WTC11 (cell line): ENCODE measurements around the gene RTP3. TPM values are rescaled to one million over a fixed set of nuclear protein-coding genes. Genes with fewer than 3 reads are reported as not detected.
A peak's percentile ranks its signal among the peaks of the same experiment; 100 is the strongest.

Source experiments
- ATAC-seq: fragments of 200-7000 bp; cut with Tn5 transposase; 2 replicates; pipeline ENCODE4 v1.10.0; 2021; ENCODE audit warnings: mild to moderate bottlenecking, moderate library complexity
- CTCF ChIA-PET: fragments of 300-600 bp; sonication (Branson Sonifier 250); formaldehyde crosslinking; loops from one replicate; lab custom pipeline; 2021; ENCODE audit warnings: antibody characterized with exemption; lab: Charles Lee
- POLR2A ChIA-PET: fragments of 350-600 bp; sonication (Branson Sonifier 250); formaldehyde crosslinking; loops from one replicate; lab custom pipeline; 2021; ENCODE audit warnings: antibody characterized with exemption; lab: Charles Lee
- DNase-seq: peaks from one replicate; pipeline ENCODE4 v3.0.0; 2021; ENCODE audit warnings: low spot score
- H3K27ac Mint-ChIP-seq: 2 replicates; pipeline ENCODE4 v1.8.0; 2021; ENCODE audit warnings: mixed read lengths
- H3K27me3 Mint-ChIP-seq: 2 replicates; pipeline ENCODE4 v1.8.0; 2021; ENCODE audit warnings: low read depth, mild to moderate bottlenecking, moderate library complexity, mixed read lengths
- H3K36me3 Mint-ChIP-seq: 2 replicates; pipeline ENCODE4 v1.8.0; 2021; ENCODE audit warnings: mixed read lengths
- H3K4me1 Mint-ChIP-seq: 2 replicates; pipeline ENCODE4 v1.8.0; 2022; ENCODE audit warnings: mixed read lengths
- H3K4me3 Mint-ChIP-seq: 2 replicates; pipeline ENCODE4 v1.8.0; 2021; ENCODE audit warnings: mild to moderate bottlenecking, moderate library complexity, mixed read lengths
- H3K9me3 Mint-ChIP-seq: 2 replicates; pipeline ENCODE4 v1.8.0; 2021; ENCODE audit warnings: mixed read lengths
- ATF2 ChIP-seq: sonication (generic); formaldehyde crosslinking; IDR thresholded peaks from 2 replicates; pipeline ENCODE4 v1.8.1; 2022; ENCODE audit warnings: low read depth, missing genetic modification reagents, borderline replicate concordance
- CBFB ChIP-seq: sonication (generic); formaldehyde crosslinking; IDR thresholded peaks from 2 replicates; pipeline ENCODE4 v1.8.1; 2022; ENCODE audit warnings: mild to moderate bottlenecking, low read depth, missing genetic modification reagents
- EMX1 ChIP-seq: fragments of 250-450 bp; sonication (Bioruptor Pico); IDR thresholded peaks from 2 replicates; pipeline ENCODE4 v1.8.0; 2021; ENCODE audit warnings: mild to moderate bottlenecking
- ETV6 ChIP-seq: sonication (generic); formaldehyde crosslinking; IDR thresholded peaks from 2 replicates; pipeline ENCODE4 v1.8.1; 2022; ENCODE audit warnings: mild to moderate bottlenecking, missing genetic modification reagents
- FOXK1 ChIP-seq: sonication (generic); formaldehyde crosslinking; IDR thresholded peaks from 2 replicates; pipeline ENCODE4 v1.8.0; 2022; ENCODE audit warnings: mild to moderate bottlenecking, moderate library complexity, missing genetic modification reagents
- HMGA2 ChIP-seq: fragments of 250-450 bp; sonication (Bioruptor Pico); IDR thresholded peaks from 2 replicates; pipeline ENCODE4 v1.4.0; 2021; ENCODE audit warnings: mild to moderate bottlenecking, moderate library complexity
- IRF1 ChIP-seq: sonication (generic); formaldehyde crosslinking; IDR thresholded peaks from 2 replicates; pipeline ENCODE4 v1.8.0; 2023; ENCODE audit warnings: missing genetic modification reagents
- TP53 ChIP-seq: sonication (generic); formaldehyde crosslinking; IDR thresholded peaks from 2 replicates; pipeline ENCODE4 v1.8.1; 2023; ENCODE audit warnings: mild to moderate bottlenecking, missing genetic modification reagents
- total RNA-seq: library from RNA; stranded (reverse); gene quantifications from 3 replicates; pipeline ENCODE4 v1.2.3, GENCODE V29; 2021
- TF ChIP-seq, protein P1 (sequence below): fragments of 250-450 bp; sonication (Bioruptor Pico); IDR thresholded peaks from 2 replicates; pipeline ENCODE4 v1.8.0; 2021; ENCODE audit warnings: mild to moderate bottlenecking
- TF ChIP-seq, protein P2 (sequence below): sonication (generic); formaldehyde crosslinking; IDR thresholded peaks from 2 replicates; pipeline ENCODE4 v1.8.1; 2022; ENCODE audit warnings: low read depth, mild to moderate bottlenecking, moderate library complexity, missing genetic modification reagents, borderline replicate concordance
- TF ChIP-seq, protein P3 (sequence below): sonication (generic); formaldehyde crosslinking; IDR thresholded peaks from 2 replicates; pipeline ENCODE4 v1.8.1; 2023; ENCODE audit warnings: mild to moderate bottlenecking, missing genetic modification reagents, borderline replicate concordance
- TF ChIP-seq, protein P4 (sequence below): fragments of 250-450 bp; sonication (Bioruptor Pico); IDR thresholded peaks from 2 replicates; pipeline ENCODE4 v1.9.0; 2021; ENCODE audit warnings: mild to moderate bottlenecking
- TF ChIP-seq, protein P5 (sequence below): sonication (generic); formaldehyde crosslinking; IDR thresholded peaks from 2 replicates; pipeline ENCODE4 v1.8.1; 2023; ENCODE audit warnings: mild to moderate bottlenecking, missing genetic modification reagents

RTP3 gene
- total RNA-seq, 1 experiment from 2014 or later = not detected

- TF ChIP-seq HMGA2 (no peak), ATF2 (CRISPR knock-in tag) (no peak)
- TF ChIP-seq, protein P1, sequence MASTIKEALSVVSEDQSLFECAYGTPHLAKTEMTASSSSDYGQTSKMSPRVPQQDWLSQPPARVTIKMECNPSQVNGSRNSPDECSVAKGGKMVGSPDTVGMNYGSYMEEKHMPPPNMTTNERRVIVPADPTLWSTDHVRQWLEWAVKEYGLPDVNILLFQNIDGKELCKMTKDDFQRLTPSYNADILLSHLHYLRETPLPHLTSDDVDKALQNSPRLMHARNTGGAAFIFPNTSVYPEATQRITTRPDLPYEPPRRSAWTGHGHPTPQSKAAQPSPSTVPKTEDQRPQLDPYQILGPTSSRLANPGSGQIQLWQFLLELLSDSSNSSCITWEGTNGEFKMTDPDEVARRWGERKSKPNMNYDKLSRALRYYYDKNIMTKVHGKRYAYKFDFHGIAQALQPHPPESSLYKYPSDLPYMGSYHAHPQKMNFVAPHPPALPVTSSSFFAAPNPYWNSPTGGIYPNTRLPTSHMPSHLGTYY (CRISPR knock-in tag) = no peak
Observed at GRCh38 chr3:46517784-46518181, 20.0 kb downstream of the RTP3 start (continued).

DNA sequence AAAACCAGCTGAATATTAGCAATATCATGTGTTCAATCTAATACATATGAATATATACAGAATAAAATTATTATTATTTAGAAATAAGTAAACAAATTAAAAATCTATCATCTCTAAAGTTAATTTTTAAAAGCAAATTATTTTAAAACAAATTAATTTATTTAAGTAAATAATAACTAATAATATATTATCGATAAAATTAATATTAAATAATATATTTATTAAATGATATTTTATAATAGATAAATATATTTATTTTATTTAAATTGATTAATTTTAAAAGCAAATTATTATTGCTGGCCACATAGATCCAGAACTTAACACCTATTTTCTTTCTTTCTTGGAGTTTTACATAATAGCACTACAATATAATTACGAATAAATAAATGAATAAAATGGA lies 22.2 kb downstream of the RTP3 start:
- no peaks in the 10 kb centered on the region for H3K27me3 Mint-ChIP-seq

DNA sequence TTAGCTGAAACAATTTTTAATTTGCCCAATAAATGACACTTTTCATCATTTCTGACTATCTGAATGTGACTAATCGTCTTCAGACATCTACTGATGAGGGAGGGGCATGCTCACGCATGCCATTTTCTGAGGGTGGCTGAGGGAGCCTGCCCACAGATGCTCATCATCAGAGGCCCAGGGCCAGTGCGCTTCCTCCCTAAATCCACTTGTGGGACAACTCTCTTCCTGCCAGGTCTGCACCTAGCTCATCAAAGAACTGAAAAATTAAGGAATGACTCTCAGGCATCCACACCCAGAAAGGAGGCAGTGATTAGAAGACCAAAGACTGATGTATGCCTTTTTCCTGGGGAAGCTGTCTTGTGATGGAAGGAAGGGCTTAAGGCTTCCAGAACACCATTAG lies 22.8 kb downstream of the RTP3 start:
- Mint-ChIP-seq H3K4me3 (no peak overlapping the region), H3K36me3 (peaks cover 6% of the 10 kb centered on the region; the same call in 1 of the 2 replicates), H3K27me3 (no peaks in the 10 kb centered on the region), H3K27ac (no peak overlapping the region; the same call in 1 of the 2 replicates), H3K4me1 (peaks cover 8% of the 10 kb centered on the region), H3K9me3 (peaks cover 7% of the 10 kb centered on the region; the same call in 1 of the 2 replicates)
- POLR2A ChIA-PET = no interaction called here
- ATAC-seq = no peak
- no peak for DNase-seq
- CTCF ChIA-PET = no interaction called here
- TF ChIP-seq, protein P2, sequence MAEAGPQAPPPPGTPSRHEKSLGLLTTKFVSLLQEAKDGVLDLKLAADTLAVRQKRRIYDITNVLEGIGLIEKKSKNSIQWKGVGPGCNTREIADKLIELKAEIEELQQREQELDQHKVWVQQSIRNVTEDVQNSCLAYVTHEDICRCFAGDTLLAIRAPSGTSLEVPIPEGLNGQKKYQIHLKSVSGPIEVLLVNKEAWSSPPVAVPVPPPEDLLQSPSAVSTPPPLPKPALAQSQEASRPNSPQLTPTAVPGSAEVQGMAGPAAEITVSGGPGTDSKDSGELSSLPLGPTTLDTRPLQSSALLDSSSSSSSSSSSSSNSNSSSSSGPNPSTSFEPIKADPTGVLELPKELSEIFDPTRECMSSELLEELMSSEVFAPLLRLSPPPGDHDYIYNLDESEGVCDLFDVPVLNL (CRISPR knock-in tag) = no peak
- TF ChIP-seq CBFB (CRISPR knock-in tag) = no peak
- TF ChIP-seq IRF1 = no peak
- TF ChIP-seq, protein P3, sequence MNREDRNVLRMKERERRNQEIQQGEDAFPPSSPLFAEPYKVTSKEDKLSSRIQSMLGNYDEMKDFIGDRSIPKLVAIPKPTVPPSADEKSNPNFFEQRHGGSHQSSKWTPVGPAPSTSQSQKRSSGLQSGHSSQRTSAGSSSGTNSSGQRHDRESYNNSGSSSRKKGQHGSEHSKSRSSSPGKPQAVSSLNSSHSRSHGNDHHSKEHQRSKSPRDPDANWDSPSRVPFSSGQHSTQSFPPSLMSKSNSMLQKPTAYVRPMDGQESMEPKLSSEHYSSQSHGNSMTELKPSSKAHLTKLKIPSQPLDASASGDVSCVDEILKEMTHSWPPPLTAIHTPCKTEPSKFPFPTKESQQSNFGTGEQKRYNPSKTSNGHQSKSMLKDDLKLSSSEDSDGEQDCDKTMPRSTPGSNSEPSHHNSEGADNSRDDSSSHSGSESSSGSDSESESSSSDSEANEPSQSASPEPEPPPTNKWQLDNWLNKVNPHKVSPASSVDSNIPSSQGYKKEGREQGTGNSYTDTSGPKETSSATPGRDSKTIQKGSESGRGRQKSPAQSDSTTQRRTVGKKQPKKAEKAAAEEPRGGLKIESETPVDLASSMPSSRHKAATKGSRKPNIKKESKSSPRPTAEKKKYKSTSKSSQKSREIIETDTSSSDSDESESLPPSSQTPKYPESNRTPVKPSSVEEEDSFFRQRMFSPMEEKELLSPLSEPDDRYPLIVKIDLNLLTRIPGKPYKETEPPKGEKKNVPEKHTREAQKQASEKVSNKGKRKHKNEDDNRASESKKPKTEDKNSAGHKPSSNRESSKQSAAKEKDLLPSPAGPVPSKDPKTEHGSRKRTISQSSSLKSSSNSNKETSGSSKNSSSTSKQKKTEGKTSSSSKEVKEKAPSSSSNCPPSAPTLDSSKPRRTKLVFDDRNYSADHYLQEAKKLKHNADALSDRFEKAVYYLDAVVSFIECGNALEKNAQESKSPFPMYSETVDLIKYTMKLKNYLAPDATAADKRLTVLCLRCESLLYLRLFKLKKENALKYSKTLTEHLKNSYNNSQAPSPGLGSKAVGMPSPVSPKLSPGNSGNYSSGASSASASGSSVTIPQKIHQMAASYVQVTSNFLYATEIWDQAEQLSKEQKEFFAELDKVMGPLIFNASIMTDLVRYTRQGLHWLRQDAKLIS (CRISPR knock-in tag) = no peak
- TF ChIP-seq, protein P4, sequence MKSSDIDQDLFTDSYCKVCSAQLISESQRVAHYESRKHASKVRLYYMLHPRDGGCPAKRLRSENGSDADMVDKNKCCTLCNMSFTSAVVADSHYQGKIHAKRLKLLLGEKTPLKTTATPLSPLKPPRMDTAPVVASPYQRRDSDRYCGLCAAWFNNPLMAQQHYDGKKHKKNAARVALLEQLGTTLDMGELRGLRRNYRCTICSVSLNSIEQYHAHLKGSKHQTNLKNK = no peak
- TF ChIP-seq TP53 (CRISPR knock-in tag) = no peak
- TF ChIP-seq EMX1 (CRISPR knock-in tag) = no peak
- no peak for TF ChIP-seq FOXK1

More for the DNA sequence above, 22.2 kb downstream of the RTP3 start:
- TF ChIP-seq HMGA2 = peak; percentile 91; the same call in 1 of the 2 replicates
- TF ChIP-seq, protein P5, sequence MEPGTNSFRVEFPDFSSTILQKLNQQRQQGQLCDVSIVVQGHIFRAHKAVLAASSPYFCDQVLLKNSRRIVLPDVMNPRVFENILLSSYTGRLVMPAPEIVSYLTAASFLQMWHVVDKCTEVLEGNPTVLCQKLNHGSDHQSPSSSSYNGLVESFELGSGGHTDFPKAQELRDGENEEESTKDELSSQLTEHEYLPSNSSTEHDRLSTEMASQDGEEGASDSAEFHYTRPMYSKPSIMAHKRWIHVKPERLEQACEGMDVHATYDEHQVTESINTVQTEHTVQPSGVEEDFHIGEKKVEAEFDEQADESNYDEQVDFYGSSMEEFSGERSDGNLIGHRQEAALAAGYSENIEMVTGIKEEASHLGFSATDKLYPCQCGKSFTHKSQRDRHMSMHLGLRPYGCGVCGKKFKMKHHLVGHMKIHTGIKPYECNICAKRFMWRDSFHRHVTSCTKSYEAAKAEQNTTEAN = no peak
- TF ChIP-seq ETV6 (CRISPR knock-in tag) = no peak
- TF ChIP-seq, all 79 proteins: peak for 1
- peaks cover 7% of the 10 kb centered on the region; the same call in 1 of the 2 replicates for H3K9me3 Mint-ChIP-seq
- H3K27ac Mint-ChIP-seq = no peak overlapping the region
- ATAC-seq (no peak), DNase-seq (no peak)
- H3K36me3 Mint-ChIP-seq = peaks cover 6% of the 10 kb centered on the region; the same call in 1 of the 2 replicates
- peaks cover 8% of the 10 kb centered on the region for H3K4me1 Mint-ChIP-seq
- CTCF ChIA-PET = no interaction called here
- POLR2A ChIA-PET = no interaction called here
- H3K4me3 Mint-ChIP-seq = no peak overlapping the region
